ENCODE results near the gene DDRGK1.

DDRGK1 gene

GRCh38 chr20:3227506-3227905 is 23.0 kb upstream of the DDRGK1 start:
- Histone ChIP-seq H3K27me3 (ENCODE audit: low read length) (no peaks in the 10 kb centered on the region), H3K9me2 (replicated peaks; ENCODE audit: insufficient read depth, low read length) (no peaks in the 10 kb centered on the region), H4K20me1 (ENCODE audit: low read depth, low read length) (no peaks in the 10 kb centered on the region), H3K36me3 (ENCODE audit: low read length) (no peaks in the 10 kb centered on the region), H3K4me2 (ENCODE audit: low read depth, low read length, poor library complexity, severe bottlenecking) (no peak overlapping the region), H2AFZ (ENCODE audit: low read depth, low read length, severe bottlenecking) (no peak overlapping the region), H3K27ac (ENCODE audit: low read depth, low read length) (no peak overlapping the region), H3K9me3 (ENCODE audit: insufficient read depth, low read length) (no peaks in the 10 kb centered on the region), H3K9ac (ENCODE audit: low read length) (no peak overlapping the region), H3F3A (ENCODE audit: insufficient read depth) (no peaks in the 10 kb centered on the region), H3K79me2 (ENCODE audit: insufficient read depth, low read length) (no peaks in the 10 kb centered on the region), H3K4me3 (ENCODE audit: insufficient read depth, low read length, poor library complexity, severe bottlenecking) (no peak overlapping the region)
- TF ChIP-seq EZH2phosphoT487 (conservative IDR thresholded peaks at IDR 0.05; ENCODE audit: low read length), result no peak
- TF ChIP-seq, protein P1, sequence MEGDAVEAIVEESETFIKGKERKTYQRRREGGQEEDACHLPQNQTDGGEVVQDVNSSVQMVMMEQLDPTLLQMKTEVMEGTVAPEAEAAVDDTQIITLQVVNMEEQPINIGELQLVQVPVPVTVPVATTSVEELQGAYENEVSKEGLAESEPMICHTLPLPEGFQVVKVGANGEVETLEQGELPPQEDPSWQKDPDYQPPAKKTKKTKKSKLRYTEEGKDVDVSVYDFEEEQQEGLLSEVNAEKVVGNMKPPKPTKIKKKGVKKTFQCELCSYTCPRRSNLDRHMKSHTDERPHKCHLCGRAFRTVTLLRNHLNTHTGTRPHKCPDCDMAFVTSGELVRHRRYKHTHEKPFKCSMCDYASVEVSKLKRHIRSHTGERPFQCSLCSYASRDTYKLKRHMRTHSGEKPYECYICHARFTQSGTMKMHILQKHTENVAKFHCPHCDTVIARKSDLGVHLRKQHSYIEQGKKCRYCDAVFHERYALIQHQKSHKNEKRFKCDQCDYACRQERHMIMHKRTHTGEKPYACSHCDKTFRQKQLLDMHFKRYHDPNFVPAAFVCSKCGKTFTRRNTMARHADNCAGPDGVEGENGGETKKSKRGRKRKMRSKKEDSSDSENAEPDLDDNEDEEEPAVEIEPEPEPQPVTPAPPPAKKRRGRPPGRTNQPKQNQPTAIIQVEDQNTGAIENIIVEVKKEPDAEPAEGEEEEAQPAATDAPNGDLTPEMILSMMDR (IDR thresholded peaks at IDR 0.05; ENCODE audit: insufficient read depth, low read length, poor library complexity, severe bottlenecking), result no peak

DNA sequence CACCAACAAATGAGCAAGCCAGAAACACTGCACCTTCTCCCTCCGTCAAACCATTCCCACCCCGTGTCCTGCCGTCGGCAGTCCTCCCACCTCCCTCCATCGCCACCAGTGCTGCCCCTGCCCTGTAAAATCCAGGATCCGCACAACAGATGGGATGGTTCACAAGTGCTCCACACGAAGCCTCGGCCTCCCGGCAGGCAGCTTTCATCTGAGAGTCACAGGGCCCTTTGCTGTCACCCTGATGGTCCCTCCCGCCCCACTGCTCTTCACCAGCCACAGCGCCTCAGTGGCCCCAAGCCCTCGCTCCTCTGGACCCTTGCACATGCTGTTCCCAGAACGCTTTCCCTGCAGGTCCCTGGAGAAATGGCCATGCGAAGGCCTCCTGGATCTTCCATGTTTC is 22.4 kb upstream of the DDRGK1 start:
- no peak overlapping the region for H3K4me3 ChIP-seq (ENCODE audit: insufficient read depth, low read length, poor library complexity, severe bottlenecking)
- H3K9me3 ChIP-seq (ENCODE audit: insufficient read depth, low read length), result no peaks in the 10 kb centered on the region
- no peak overlapping the region for H2AFZ ChIP-seq (ENCODE audit: low read depth, low read length, severe bottlenecking)
- H3K9ac ChIP-seq (ENCODE audit: low read length), result no peak overlapping the region
- no peak overlapping the region for H3K4me2 ChIP-seq (ENCODE audit: low read depth, low read length, poor library complexity, severe bottlenecking)
- TF ChIP-seq, protein P1 (IDR thresholded peaks at IDR 0.05; ENCODE audit: insufficient read depth, low read length, poor library complexity, severe bottlenecking), result no peak
- no peak for TF ChIP-seq EZH2phosphoT487 (conservative IDR thresholded peaks at IDR 0.05; ENCODE audit: low read length)
- H3K79me2 ChIP-seq (ENCODE audit: insufficient read depth, low read length), result no peaks in the 10 kb centered on the region
- H4K20me1 ChIP-seq (ENCODE audit: low read depth, low read length), result no peaks in the 10 kb centered on the region
- no peaks in the 10 kb centered on the region for H3K27me3 ChIP-seq (ENCODE audit: low read length)
- H3K36me3 ChIP-seq (ENCODE audit: low read length), result no peaks in the 10 kb centered on the region
- H3K9me2 ChIP-seq (replicated peaks; ENCODE audit: insufficient read depth, low read length), result no peaks in the 10 kb centered on the region
- H3F3A ChIP-seq (ENCODE audit: insufficient read depth), result no peaks in the 10 kb centered on the region
- H3K27ac ChIP-seq (ENCODE audit: low read depth, low read length), result no peak overlapping the region

DNA sequence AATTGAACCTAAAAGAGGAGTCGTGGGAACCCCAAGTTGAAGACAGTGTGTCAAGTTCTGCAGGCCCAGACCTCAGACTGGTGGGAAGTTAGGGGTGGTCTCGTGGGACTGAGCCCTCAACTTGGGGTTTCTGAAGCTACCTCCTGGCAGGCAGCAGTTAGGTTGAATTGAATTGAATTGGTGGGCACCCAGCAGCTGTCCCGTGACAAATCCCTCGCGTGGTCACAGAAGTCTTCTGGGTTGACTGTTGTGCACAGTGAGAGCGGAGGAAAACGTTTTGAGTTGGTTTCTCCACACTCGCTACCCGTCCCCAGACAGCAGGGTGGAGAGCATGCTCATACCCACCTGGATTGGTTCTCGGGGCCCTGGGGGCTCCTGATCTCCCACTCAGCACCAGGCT is 21.6 kb upstream of the DDRGK1 start:
- Histone ChIP-seq H2AFZ (ENCODE audit: low read depth, low read length, severe bottlenecking) (no peak overlapping the region), H3K4me3 (ENCODE audit: insufficient read depth, low read length, poor library complexity, severe bottlenecking) (no peak overlapping the region), H3K27ac (ENCODE audit: low read depth, low read length) (no peak overlapping the region), H3K27me3 (ENCODE audit: low read length) (no peaks in the 10 kb centered on the region), H3K36me3 (ENCODE audit: low read length) (no peaks in the 10 kb centered on the region), H3K9ac (ENCODE audit: low read length) (no peak overlapping the region), H3K9me2 (replicated peaks; ENCODE audit: insufficient read depth, low read length) (no peaks in the 10 kb centered on the region), H4K20me1 (ENCODE audit: low read depth, low read length) (no peaks in the 10 kb centered on the region), H3K9me3 (ENCODE audit: insufficient read depth, low read length) (no peaks in the 10 kb centered on the region), H3F3A (ENCODE audit: insufficient read depth) (no peaks in the 10 kb centered on the region), H3K4me2 (ENCODE audit: low read depth, low read length, poor library complexity, severe bottlenecking) (no peak overlapping the region), H3K79me2 (ENCODE audit: insufficient read depth, low read length) (no peaks in the 10 kb centered on the region)
- TF ChIP-seq, protein P1 (IDR thresholded peaks at IDR 0.05; ENCODE audit: insufficient read depth, low read length, poor library complexity, severe bottlenecking), result no peak
- no peak for TF ChIP-seq EZH2phosphoT487 (conservative IDR thresholded peaks at IDR 0.05; ENCODE audit: low read length)

All from SU-DHL-6 (cell line).